WTC11 (cell line): Measurements from ENCODE around the gene GRN. TPM values are rescaled to one million over a fixed set of nuclear protein-coding genes. Genes with fewer than 3 reads are reported as not detected.

ENCODE experiments used
- ATAC-seq: fragments of 200-7000 bp; cut with Tn5 transposase; 2 replicates; pipeline ENCODE4 v1.10.0; 2021; ENCODE audit warnings: mild to moderate bottlenecking, moderate library complexity
- CTCF ChIA-PET: fragments of 300-600 bp; sonication (Branson Sonifier 250); formaldehyde crosslinking; loops from one replicate; lab custom pipeline; 2021; ENCODE audit warnings: antibody characterized with exemption; lab: Charles Lee
- POLR2A ChIA-PET: fragments of 350-600 bp; sonication (Branson Sonifier 250); formaldehyde crosslinking; loops from one replicate; lab custom pipeline; 2021; ENCODE audit warnings: antibody characterized with exemption; lab: Charles Lee
- DNase-seq: peaks from one replicate; pipeline ENCODE4 v3.0.0; 2021; ENCODE audit warnings: low spot score
- H3K27ac Mint-ChIP-seq: 2 replicates; pipeline ENCODE4 v1.8.0; 2021; ENCODE audit warnings: mixed read lengths
- H3K27me3 Mint-ChIP-seq: 2 replicates; pipeline ENCODE4 v1.8.0; 2021; ENCODE audit warnings: low read depth, mild to moderate bottlenecking, moderate library complexity, mixed read lengths
- H3K36me3 Mint-ChIP-seq: 2 replicates; pipeline ENCODE4 v1.8.0; 2021; ENCODE audit warnings: mixed read lengths
- H3K4me1 Mint-ChIP-seq: 2 replicates; pipeline ENCODE4 v1.8.0; 2022; ENCODE audit warnings: mixed read lengths
- H3K4me3 Mint-ChIP-seq: 2 replicates; pipeline ENCODE4 v1.8.0; 2021; ENCODE audit warnings: mild to moderate bottlenecking, moderate library complexity, mixed read lengths
- H3K9me3 Mint-ChIP-seq: 2 replicates; pipeline ENCODE4 v1.8.0; 2021; ENCODE audit warnings: mixed read lengths
- ESRRA ChIP-seq: sonication (generic); formaldehyde crosslinking; IDR thresholded peaks from 2 replicates; pipeline ENCODE4 v1.8.1; 2022; ENCODE audit warnings: mild to moderate bottlenecking, missing genetic modification reagents, borderline replicate concordance
- FOXJ3 ChIP-seq: sonication (generic); formaldehyde crosslinking; IDR thresholded peaks from 2 replicates; pipeline ENCODE4 v1.9.0; 2021; ENCODE audit warnings: missing genetic modification reagents, mild to moderate bottlenecking, borderline replicate concordance
- IRF2 ChIP-seq: sonication (generic); formaldehyde crosslinking; IDR thresholded peaks from 2 replicates; pipeline ENCODE4 v1.8.0; 2022; ENCODE audit warnings: low read depth, missing genetic modification reagents, borderline replicate concordance
- NR2C2 ChIP-seq: sonication (generic); formaldehyde crosslinking; IDR thresholded peaks from 2 replicates; pipeline ENCODE4 v1.8.0; 2022; ENCODE audit warnings: mild to moderate bottlenecking, missing genetic modification reagents
- OVOL2 ChIP-seq: fragments of 250-450 bp; sonication (Bioruptor Pico); IDR thresholded peaks from 2 replicates; pipeline ENCODE4 v1.9.0; 2021; ENCODE audit warnings: mild to moderate bottlenecking, borderline replicate concordance
- PRDM15 ChIP-seq: sonication (generic); formaldehyde crosslinking; IDR thresholded peaks from 2 replicates; pipeline ENCODE4 v1.8.0; 2022; ENCODE audit warnings: missing genetic modification reagents
- TEAD4 ChIP-seq: sonication (generic); formaldehyde crosslinking; IDR thresholded peaks from 2 replicates; pipeline ENCODE4 v1.8.0; 2022; ENCODE audit warnings: mild to moderate bottlenecking, missing genetic modification reagents
- ZMAT4 ChIP-seq: fragments of 250-450 bp; sonication (Bioruptor Pico); IDR thresholded peaks from 2 replicates; pipeline ENCODE4 v1.9.0; 2021; ENCODE audit warnings: mild to moderate bottlenecking
- total RNA-seq: library from RNA; stranded (reverse); gene quantifications from 3 replicates; pipeline ENCODE4 v1.2.3, GENCODE V29; 2021
- TF ChIP-seq, protein P1 (sequence below): sonication (generic); formaldehyde crosslinking; IDR thresholded peaks from 2 replicates; pipeline ENCODE4 v1.8.1; 2023; ENCODE audit warnings: mild to moderate bottlenecking, missing genetic modification reagents
- TF ChIP-seq, protein P2 (sequence below): sonication (generic); formaldehyde crosslinking; IDR thresholded peaks from 2 replicates; pipeline ENCODE4 v1.8.0; 2023; ENCODE audit warnings: mild to moderate bottlenecking, missing genetic modification reagents
- TF ChIP-seq, protein P3 (sequence below): sonication (generic); formaldehyde crosslinking; IDR thresholded peaks from 2 replicates; pipeline ENCODE4 v1.8.1; 2022; ENCODE audit warnings: low read depth, missing genetic modification reagents, borderline replicate concordance
- TF ChIP-seq, protein P4 (sequence below): sonication (generic); formaldehyde crosslinking; conservative IDR thresholded peaks from 2 replicates; pipeline ENCODE4 v1.8.1; 2023; ENCODE audit warnings: mild to moderate bottlenecking, low read depth, missing genetic modification reagents, moderate library complexity

The GRN gene
- total RNA-seq, 1 experiment from 2014 or later: 177 TPM

DNA sequence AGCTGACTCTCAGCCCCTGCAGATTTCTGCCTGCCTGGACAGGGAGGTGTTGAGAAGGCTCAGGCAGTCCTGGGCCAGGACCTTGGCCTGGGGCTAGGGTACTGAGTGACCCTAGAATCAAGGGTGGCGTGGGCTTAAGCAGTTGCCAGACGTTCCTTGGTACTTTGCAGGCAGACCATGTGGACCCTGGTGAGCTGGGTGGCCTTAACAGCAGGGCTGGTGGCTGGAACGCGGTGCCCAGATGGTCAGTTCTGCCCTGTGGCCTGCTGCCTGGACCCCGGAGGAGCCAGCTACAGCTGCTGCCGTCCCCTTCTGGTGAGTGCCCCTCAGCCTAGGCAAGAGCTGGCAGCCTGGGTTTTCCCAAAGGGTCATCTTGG, 3.9 kb downstream of the GRN start:
- Mint-ChIP-seq H3K4me3 (no peak overlapping the region), H3K4me1 (peaks cover 11% of the 10 kb centered on the region), H3K36me3 (no peaks in the 10 kb centered on the region), H3K27me3 (peaks cover 11% of the 10 kb centered on the region), H3K27ac (no peak overlapping the region), H3K9me3 (no peaks in the 10 kb centered on the region)
- no peak for DNase-seq
- ChIA-PET CTCF (interaction anchor here (0.9 to 7.8 kb wide), 3 partner anchors 14 to 139 kb away, joined by 4 to 102 read pairs (median 61); partner anchors contain the start of gene FAM171A2), POLR2A (no interaction called here)
- ATAC-seq: no peak
- TF ChIP-seq ZMAT4 (CRISPR knock-in tag): no peak
- no peak for TF ChIP-seq NR2C2
- no peak for TF ChIP-seq TEAD4 (CRISPR knock-in tag)

DNA sequence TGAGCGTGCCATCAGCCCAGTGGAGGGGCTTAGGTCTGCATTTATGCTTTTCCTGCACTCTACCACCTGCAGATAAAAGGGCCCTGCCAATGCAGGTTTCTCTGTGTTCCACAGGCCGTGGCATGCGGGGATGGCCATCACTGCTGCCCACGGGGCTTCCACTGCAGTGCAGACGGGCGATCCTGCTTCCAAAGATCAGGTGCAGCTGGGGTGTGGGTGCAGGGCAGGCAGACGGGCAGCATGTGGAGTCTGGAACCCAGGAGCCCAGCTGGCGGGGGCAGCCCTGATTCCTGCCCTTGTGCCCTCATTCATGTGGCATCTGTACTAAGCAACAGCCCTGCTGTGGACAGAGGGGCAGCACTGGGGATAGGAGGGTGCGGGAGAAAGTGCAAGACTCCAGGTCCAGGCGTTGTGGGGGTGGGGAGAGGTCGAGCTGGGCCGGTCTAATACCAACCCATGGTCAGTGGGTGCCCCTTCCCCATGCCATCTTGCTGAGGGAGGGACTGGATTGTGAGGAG, 4.5 kb downstream of the GRN start:
- ChIA-PET POLR2A (no interaction called here), CTCF (interaction anchor here (0.6 to 7.8 kb wide), 7 partner anchors 13 to 1499 kb away, joined by 3 to 102 read pairs (median 4); partner anchors contain the start of genes AOC3, ATXN7L3, FAM171A2 and TMUB2)
- Mint-ChIP-seq H3K9me3 (no peaks in the 10 kb centered on the region), H3K27me3 (peaks cover 5% of the 10 kb centered on the region; the same call in 1 of the 2 replicates), H3K27ac (no peak overlapping the region), H3K4me3 (no peak overlapping the region), H3K4me1 (peaks cover 10% of the 10 kb centered on the region), H3K36me3 (no peaks in the 10 kb centered on the region)
- DNase-seq (no peak), ATAC-seq (no peak)
- TF ChIP-seq NR2C2: no peak
- TF ChIP-seq, protein P1, sequence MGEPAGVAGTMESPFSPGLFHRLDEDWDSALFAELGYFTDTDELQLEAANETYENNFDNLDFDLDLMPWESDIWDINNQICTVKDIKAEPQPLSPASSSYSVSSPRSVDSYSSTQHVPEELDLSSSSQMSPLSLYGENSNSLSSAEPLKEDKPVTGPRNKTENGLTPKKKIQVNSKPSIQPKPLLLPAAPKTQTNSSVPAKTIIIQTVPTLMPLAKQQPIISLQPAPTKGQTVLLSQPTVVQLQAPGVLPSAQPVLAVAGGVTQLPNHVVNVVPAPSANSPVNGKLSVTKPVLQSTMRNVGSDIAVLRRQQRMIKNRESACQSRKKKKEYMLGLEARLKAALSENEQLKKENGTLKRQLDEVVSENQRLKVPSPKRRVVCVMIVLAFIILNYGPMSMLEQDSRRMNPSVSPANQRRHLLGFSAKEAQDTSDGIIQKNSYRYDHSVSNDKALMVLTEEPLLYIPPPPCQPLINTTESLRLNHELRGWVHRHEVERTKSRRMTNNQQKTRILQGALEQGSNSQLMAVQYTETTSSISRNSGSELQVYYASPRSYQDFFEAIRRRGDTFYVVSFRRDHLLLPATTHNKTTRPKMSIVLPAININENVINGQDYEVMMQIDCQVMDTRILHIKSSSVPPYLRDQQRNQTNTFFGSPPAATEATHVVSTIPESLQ (CRISPR knock-in tag): no peak
- TF ChIP-seq IRF2 (CRISPR knock-in tag): no peak
- no peak for TF ChIP-seq OVOL2 (CRISPR knock-in tag)
- TF ChIP-seq, protein P2, sequence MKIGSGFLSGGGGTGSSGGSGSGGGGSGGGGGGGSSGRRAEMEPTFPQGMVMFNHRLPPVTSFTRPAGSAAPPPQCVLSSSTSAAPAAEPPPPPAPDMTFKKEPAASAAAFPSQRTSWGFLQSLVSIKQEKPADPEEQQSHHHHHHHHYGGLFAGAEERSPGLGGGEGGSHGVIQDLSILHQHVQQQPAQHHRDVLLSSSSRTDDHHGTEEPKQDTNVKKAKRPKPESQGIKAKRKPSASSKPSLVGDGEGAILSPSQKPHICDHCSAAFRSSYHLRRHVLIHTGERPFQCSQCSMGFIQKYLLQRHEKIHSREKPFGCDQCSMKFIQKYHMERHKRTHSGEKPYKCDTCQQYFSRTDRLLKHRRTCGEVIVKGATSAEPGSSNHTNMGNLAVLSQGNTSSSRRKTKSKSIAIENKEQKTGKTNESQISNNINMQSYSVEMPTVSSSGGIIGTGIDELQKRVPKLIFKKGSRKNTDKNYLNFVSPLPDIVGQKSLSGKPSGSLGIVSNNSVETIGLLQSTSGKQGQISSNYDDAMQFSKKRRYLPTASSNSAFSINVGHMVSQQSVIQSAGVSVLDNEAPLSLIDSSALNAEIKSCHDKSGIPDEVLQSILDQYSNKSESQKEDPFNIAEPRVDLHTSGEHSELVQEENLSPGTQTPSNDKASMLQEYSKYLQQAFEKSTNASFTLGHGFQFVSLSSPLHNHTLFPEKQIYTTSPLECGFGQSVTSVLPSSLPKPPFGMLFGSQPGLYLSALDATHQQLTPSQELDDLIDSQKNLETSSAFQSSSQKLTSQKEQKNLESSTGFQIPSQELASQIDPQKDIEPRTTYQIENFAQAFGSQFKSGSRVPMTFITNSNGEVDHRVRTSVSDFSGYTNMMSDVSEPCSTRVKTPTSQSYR (CRISPR knock-in tag): no peak
- no peak for TF ChIP-seq PRDM15 (CRISPR knock-in tag)
- TF ChIP-seq, protein P3, sequence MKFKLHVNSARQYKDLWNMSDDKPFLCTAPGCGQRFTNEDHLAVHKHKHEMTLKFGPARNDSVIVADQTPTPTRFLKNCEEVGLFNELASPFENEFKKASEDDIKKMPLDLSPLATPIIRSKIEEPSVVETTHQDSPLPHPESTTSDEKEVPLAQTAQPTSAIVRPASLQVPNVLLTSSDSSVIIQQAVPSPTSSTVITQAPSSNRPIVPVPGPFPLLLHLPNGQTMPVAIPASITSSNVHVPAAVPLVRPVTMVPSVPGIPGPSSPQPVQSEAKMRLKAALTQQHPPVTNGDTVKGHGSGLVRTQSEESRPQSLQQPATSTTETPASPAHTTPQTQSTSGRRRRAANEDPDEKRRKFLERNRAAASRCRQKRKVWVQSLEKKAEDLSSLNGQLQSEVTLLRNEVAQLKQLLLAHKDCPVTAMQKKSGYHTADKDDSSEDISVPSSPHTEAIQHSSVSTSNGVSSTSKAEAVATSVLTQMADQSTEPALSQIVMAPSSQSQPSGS (CRISPR knock-in tag): no peak
- TF ChIP-seq, protein P4, sequence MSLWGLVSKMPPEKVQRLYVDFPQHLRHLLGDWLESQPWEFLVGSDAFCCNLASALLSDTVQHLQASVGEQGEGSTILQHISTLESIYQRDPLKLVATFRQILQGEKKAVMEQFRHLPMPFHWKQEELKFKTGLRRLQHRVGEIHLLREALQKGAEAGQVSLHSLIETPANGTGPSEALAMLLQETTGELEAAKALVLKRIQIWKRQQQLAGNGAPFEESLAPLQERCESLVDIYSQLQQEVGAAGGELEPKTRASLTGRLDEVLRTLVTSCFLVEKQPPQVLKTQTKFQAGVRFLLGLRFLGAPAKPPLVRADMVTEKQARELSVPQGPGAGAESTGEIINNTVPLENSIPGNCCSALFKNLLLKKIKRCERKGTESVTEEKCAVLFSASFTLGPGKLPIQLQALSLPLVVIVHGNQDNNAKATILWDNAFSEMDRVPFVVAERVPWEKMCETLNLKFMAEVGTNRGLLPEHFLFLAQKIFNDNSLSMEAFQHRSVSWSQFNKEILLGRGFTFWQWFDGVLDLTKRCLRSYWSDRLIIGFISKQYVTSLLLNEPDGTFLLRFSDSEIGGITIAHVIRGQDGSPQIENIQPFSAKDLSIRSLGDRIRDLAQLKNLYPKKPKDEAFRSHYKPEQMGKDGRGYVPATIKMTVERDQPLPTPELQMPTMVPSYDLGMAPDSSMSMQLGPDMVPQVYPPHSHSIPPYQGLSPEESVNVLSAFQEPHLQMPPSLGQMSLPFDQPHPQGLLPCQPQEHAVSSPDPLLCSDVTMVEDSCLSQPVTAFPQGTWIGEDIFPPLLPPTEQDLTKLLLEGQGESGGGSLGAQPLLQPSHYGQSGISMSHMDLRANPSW: no peak
- TF ChIP-seq FOXJ3 (CRISPR knock-in tag): no peak
- TF ChIP-seq ESRRA (CRISPR knock-in tag): no peak
